ENCODE results near the gene DAZAP2. TPM values are rescaled to one million over a fixed set of nuclear protein-coding genes. Genes with fewer than 3 reads are reported as not detected.

The DAZAP2 gene
- total and polyA plus RNA-seq, 2 of the 4 experiments (the other 2 are of a cell fraction) = 62.2 to 202 TPM

GRCh38 chr12:51238037-51238509 lies 553 bp upstream of the DAZAP2 start:
- Histone ChIP-seq H3K27me3 (ENCODE audit: control insufficient read depth, insufficient read depth, low read length) (no peaks in the 10 kb centered on the region), H4K8ac (ENCODE audit: low read depth in 2 of 2, low read length in 2 of 2) (peak overlapping the region; percentile 89 to 97), H2AK5ac (ENCODE audit: low read depth, low read length) (peak overlapping the region; percentile 8; the same call in 1 of the 2 replicates), H4K5ac (ENCODE audit: low read depth, low read length) (peak overlapping the region; percentile 89), H3K9me1 (ENCODE audit: insufficient read depth, low read length) (peaks cover 16% of the 10 kb centered on the region), H4K20me1 (ENCODE audit: insufficient read depth, low read length) (peaks cover 9% of the 10 kb centered on the region; the same call in 1 of the 2 replicates), H3K4ac (ENCODE audit: low read depth, low read length) (peak overlapping the region; percentile 81), H3K23ac (ENCODE audit: low read depth, low read length) (peak overlapping the region; percentile 9; the same call in 1 of the 2 replicates), H3K56ac (ENCODE audit: extremely low read depth, insufficient read depth, low read length) (0 out of 2 replicates have a peak overlapping the region, but pooled peaks have one; percentile 2), H3K18ac (ENCODE audit: low read depth, low read length) (peak overlapping the region; percentile 71), H3K4me2 (ENCODE audit: low read depth, low read length) (peak overlapping the region; percentile 91), H3K9ac (ENCODE audit: low read depth, low read length) (peak overlapping the region; percentile 76), H2AFZ (replicated peaks; ENCODE audit: low read length, poor library complexity) (peak overlapping the region; percentile 92), H2BK5ac (ENCODE audit: low read depth, low read length, poor library complexity, severe bottlenecking) (no peak overlapping the region), H3K4me3 (ENCODE audit: insufficient read depth, low read depth, low read length) (peak overlapping the region; percentile 73), H2BK15ac (ENCODE audit: low read depth, low read length) (no peak overlapping the region), H3K4me1 (ENCODE audit: control insufficient read depth, insufficient read depth, low read length) (peaks cover 8% of the 10 kb centered on the region), H3K9me3 (ENCODE audit: control insufficient read depth, insufficient read depth, low read length) (no peaks in the 10 kb centered on the region), H3K36me3 (ENCODE audit: control insufficient read depth, insufficient read depth, low read length) (peaks cover 21% of the 10 kb centered on the region), H3K27ac (ENCODE audit: insufficient read depth, low read length) (peak overlapping the region; percentile 24), H2BK20ac (ENCODE audit: low read depth, low read length) (no peak overlapping the region), H3K79me1 (ENCODE audit: low read depth in 1 of 2, low read length in 2 of 2) (peaks cover 21 to 47% of the 10 kb centered on the region in 2 experiments), H3K14ac (replicated peaks; ENCODE audit: low read depth, low read length) (peak overlapping the region; percentile 89), H2AK9ac (replicated peaks; ENCODE audit: low read depth, low read length, poor library complexity) (peak overlapping the region; percentile 56), H2BK120ac (ENCODE audit: low read depth, low read length) (peak overlapping the region; percentile 8; the same call in 1 of the 2 replicates), H4K91ac (ENCODE audit: insufficient read depth, low read depth, low read length) (peak overlapping the region; percentile 67)
- TF ChIP-seq CEBPB (IDR thresholded peaks at IDR 0.05; ENCODE audit: low read depth, low read length) (no peak), FOS (IDR thresholded peaks at IDR 0.05; ENCODE audit: low read depth, low read length) (no peak)
- dilution Hi-C loops (cut with HindIII; ENCODE audit: low sequenced_read_pairs, unreplicated experiment) (no loop called here), intact Hi-C loops (cut with micrococcal nuclease) (loop anchor here (2.0 to 5.0 kb wide), 2 partner anchors 65 to 156 kb away; partner anchors contain the start of genes CSRNP2 and TFCP2), in situ Hi-C loops (cut with MboI; ENCODE audit: low sequenced_read_pairs) (no loop called here)
- CTCF ChIA-PET = interaction anchor here (0.8 kb wide), 1 partner anchor 14 kb away, joined by 3 read pairs; no protein-coding TSS in a partner anchor
- ATAC-seq (ENCODE audit: low read depth) (no peak), DNase-seq (no peak)
- POLR2A ChIA-PET (ENCODE audit: unreplicated experiment) = interaction anchor here (0.9 to 1.3 kb wide), 3 partner anchors 15 to 155 kb away, joined by 3 to 5 read pairs (median 4); partner anchors contain the start of genes CSRNP2 and POU6F1
- WGBS, 2 experiments (ENCODE audit: extremely low coverage in 2 of 2, insufficient read length in 1 of 2) = 14% methylated on average over 6 of the region's 10 CpGs; no CpG with 5 or more reads in 1 of the 2 experiments
- no TSS peak for BruUV-seq (replicated peaks)
